H9 (cell line): ENCODE measurements around the gene CCND2. TPM values are rescaled to one million over a fixed set of nuclear protein-coding genes. Genes with fewer than 3 reads are reported as not detected.
A peak's percentile ranks its signal among the peaks of the same experiment; 100 is the strongest.

Experiments
- DNase-seq: peaks from one replicate; pipeline ENCODE4 v3.0.0-alpha.2; 2017
- H2AFZ ChIP-seq: one replicate; pipeline ENCODE4 v1.6.1; 2013; ENCODE audit warnings: mild to moderate bottlenecking, low read length, control low read depth, moderate library complexity
- H2AK5ac ChIP-seq: 2 replicates; pipeline ENCODE4 v1.6.1; 2013; ENCODE audit warnings: low read length, control low read depth, mixed read lengths; ENCODE audit not compliant: insufficient read length
- H2BK120ac ChIP-seq: one replicate; pipeline ENCODE4 v1.6.1; 2013; ENCODE audit warnings: low read depth, mild to moderate bottlenecking, low read length, control low read depth, inconsistent platforms; ENCODE audit not compliant: poor library complexity, severe bottlenecking
- H2BK12ac ChIP-seq: 2 replicates; pipeline ENCODE4 v1.6.1; 2013; ENCODE audit warnings: low read length, control low read depth, mixed read lengths, low read depth; ENCODE audit not compliant: insufficient read length
- H2BK15ac ChIP-seq: 2 replicates; pipeline ENCODE4 v1.6.1; 2013; ENCODE audit warnings: low read depth, low read length, control low read depth
- H2BK20ac ChIP-seq: one replicate; pipeline ENCODE4 v1.6.1; 2013; ENCODE audit warnings: low read depth, mild to moderate bottlenecking, low read length, control low read depth, inconsistent platforms; ENCODE audit not compliant: poor library complexity, severe bottlenecking
- H2BK5ac ChIP-seq: 2 replicates; pipeline ENCODE4 v1.6.1; 2013; ENCODE audit warnings: low read length, control low read depth, mixed read lengths; ENCODE audit not compliant: insufficient read length
- H3K14ac ChIP-seq: 2 replicates; pipeline ENCODE4 v1.6.1; 2013; ENCODE audit warnings: low read length, control low read depth; ENCODE audit not compliant: insufficient read depth
- H3K18ac ChIP-seq: 2 replicates; pipeline ENCODE4 v1.6.1; 2013; ENCODE audit warnings: low read depth, mild to moderate bottlenecking, mixed read lengths, low read length, control low read depth; ENCODE audit not compliant: insufficient read length
- H3K23ac ChIP-seq: 2 replicates; pipeline ENCODE4 v1.6.1; 2013; ENCODE audit warnings: low read length, control low read depth, mixed read lengths, low read depth; ENCODE audit not compliant: insufficient read length
- H3K23me2 ChIP-seq: 2 replicates; pipeline ENCODE4 v1.6.1; 2013; ENCODE audit warnings: low read depth, mild to moderate bottlenecking, mixed read lengths, low read length, control low read depth; ENCODE audit not compliant: insufficient read length, poor library complexity, severe bottlenecking
- H3K27ac ChIP-seq: 2 replicates; pipeline ENCODE4 v1.5.1; 2013; ENCODE audit warnings: low read length, control low read depth, mixed read lengths, low read depth; ENCODE audit not compliant: insufficient read length
- H3K27me3 ChIP-seq: 2 replicates; pipeline ENCODE4 v1.6.1; 2013; ENCODE audit warnings: low read length, control low read depth, inconsistent platforms; ENCODE audit not compliant: insufficient read depth
- H3K4ac ChIP-seq: 2 replicates; pipeline ENCODE4 v1.6.1; 2013; ENCODE audit warnings: low read depth, mild to moderate bottlenecking, control low read depth, inconsistent platforms, low read length, moderate library complexity
- H3K4me1 ChIP-seq: 2 replicates; pipeline ENCODE4 v1.6.1; 2013; ENCODE audit warnings: low read length, control low read depth, inconsistent platforms; ENCODE audit not compliant: insufficient read depth
- H3K4me2 ChIP-seq: 2 replicates; pipeline ENCODE4 v1.6.1; 2013; ENCODE audit warnings: low read length, control low read depth, mixed read lengths; ENCODE audit not compliant: insufficient read length, insufficient read depth
- H3K56ac ChIP-seq: 2 replicates; pipeline ENCODE4 v1.6.1; 2013; ENCODE audit warnings: low read depth, mild to moderate bottlenecking, mixed read lengths, low read length, control low read depth; ENCODE audit not compliant: insufficient read length
- H3K79me1 ChIP-seq: 2 replicates; pipeline ENCODE4 v1.6.1; 2013; ENCODE audit warnings: low read depth, mild to moderate bottlenecking, moderate library complexity, low read length, control low read depth, inconsistent platforms; ENCODE audit not compliant: insufficient read depth, poor library complexity, severe bottlenecking
- H3K79me2 ChIP-seq: 2 replicates; pipeline ENCODE4 v1.6.1; 2013; ENCODE audit warnings: low read length, control low read depth, inconsistent platforms; ENCODE audit not compliant: insufficient read depth
- H3K9ac ChIP-seq: 2 replicates; pipeline ENCODE4 v1.6.1; 2013; ENCODE audit warnings: low read length, control low read depth, mixed read lengths; ENCODE audit not compliant: insufficient read length; ENCODE audit errors: extremely low read depth
- H3K9me3 ChIP-seq: one replicate; pipeline ENCODE4 v1.6.1; 2013; ENCODE audit warnings: low read depth, low read length, inconsistent platforms; ENCODE audit not compliant: control insufficient read depth
- H3T11ph ChIP-seq: one replicate; pipeline ENCODE4 v1.6.1; 2013; ENCODE audit warnings: mild to moderate bottlenecking, low read length, control low read depth, inconsistent platforms
- H4K20me1 ChIP-seq: one replicate; pipeline ENCODE4 v1.6.1; 2013; ENCODE audit not compliant: control insufficient read depth, insufficient read length, insufficient read depth
- H4K5ac ChIP-seq: 2 replicates; pipeline ENCODE4 v1.6.1; 2013; ENCODE audit warnings: low read depth, mild to moderate bottlenecking, mixed read lengths, low read length, control low read depth; ENCODE audit not compliant: insufficient read length
- H4K8ac ChIP-seq: replicated peaks from 2 replicates; pipeline ENCODE4 v1.6.1; 2013; ENCODE audit warnings: low read length, control low read depth, mixed read lengths, low read depth; ENCODE audit not compliant: insufficient read length
- H4K91ac ChIP-seq: 2 replicates; pipeline ENCODE4 v1.6.1; 2013; ENCODE audit warnings: low read depth, mild to moderate bottlenecking, moderate library complexity, mixed read lengths, low read length, control low read depth; ENCODE audit not compliant: insufficient read length
- H3K27ac Mint-ChIP-seq, 3 experiments: 2 replicates in 2 of 3; 3 replicates in 1 of 3; pipeline ENCODE4 v1.8.0; 2020 to 2021; ENCODE audit warnings: mixed read lengths in 3 of 3, mild to moderate bottlenecking in 1 of 3, moderate library complexity in 1 of 3
- H3K27me3 Mint-ChIP-seq: 2 replicates; pipeline ENCODE4 v1.8.0; 2021; ENCODE audit warnings: low read depth, mild to moderate bottlenecking, moderate library complexity, mixed read lengths
- H3K36me3 Mint-ChIP-seq, 3 experiments: 2 replicates in 2 of 3; 3 replicates in 1 of 3; pipeline ENCODE4 v1.8.0; 2020 to 2021; ENCODE audit warnings: low read depth in 3 of 3, mixed read lengths in 3 of 3; ENCODE audit not compliant: insufficient read depth in 1 of 3
- H3K4me1 Mint-ChIP-seq, 2 experiments: 2 replicates each; pipeline ENCODE4 v1.8.0; 2020; ENCODE audit warnings: mixed read lengths in 2 of 2
- H3K4me3 Mint-ChIP-seq, 2 experiments: 2 replicates in 1 of 2; 3 replicates in 1 of 2; pipeline ENCODE4 v1.8.0; 2020 to 2021; ENCODE audit warnings: mild to moderate bottlenecking in 2 of 2, mixed read lengths in 2 of 2, moderate library complexity in 1 of 2
- H3K9me3 Mint-ChIP-seq, 2 experiments: 2 replicates in 1 of 2; 3 replicates in 1 of 2; pipeline ENCODE4 v1.8.0; 2020; ENCODE audit warnings: mild to moderate bottlenecking in 2 of 2, mixed read lengths in 2 of 2, moderate library complexity in 1 of 2
- WGBS: extraction: QIAGEN DNeasy Blood & Tissue Kit; methylation state at CpG from one replicate; pipeline ENCODE4 v1.1.7; 2013; ENCODE audit warnings: missing lambda C conversion rate, low lambda C conversion rate, mixed read lengths; ENCODE audit not compliant: insufficient read length; ENCODE audit errors: extremely low coverage; 5-methylcytosine and 5-hydroxymethylcytosine counted together
- total RNA-seq: library from RNA; stranded (reverse); gene quantifications from 2 replicates; pipeline ENCODE4 v1.2.1, GENCODE V29; 2021
- TF ChIP-seq, protein P1 (sequence below): fragments of 200-600 bp; sonication (generic); conservative IDR thresholded peaks from 3 replicates; pipeline ENCODE4 v1.8.0; 2021; ENCODE audit warnings: antibody characterized with exemption, mild to moderate bottlenecking

Gene CCND2
- total RNA-seq, 1 experiment from 2014 or later, result 104 TPM

DNA sequence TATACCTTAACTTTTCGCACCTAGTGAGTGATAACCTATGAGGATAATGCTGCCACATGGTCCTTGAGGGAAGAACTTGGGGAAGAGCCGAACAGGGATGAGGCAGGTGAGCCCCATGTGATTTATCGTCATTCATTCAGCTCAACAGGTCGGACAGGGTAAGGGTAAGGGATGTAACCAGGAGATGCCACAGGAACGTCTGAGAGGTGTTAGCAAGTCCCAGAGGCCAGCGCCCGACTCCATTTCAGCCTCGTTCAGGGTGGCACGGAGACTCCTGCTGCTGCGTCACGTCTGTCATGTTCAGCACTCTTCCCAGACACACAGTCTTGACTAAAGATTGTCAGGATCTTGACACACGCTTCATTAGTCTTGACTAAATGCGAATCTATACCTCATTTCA lies 24.1 kb downstream of the CCND2 start:
- H4K8ac ChIP-seq, result no peak overlapping the region
- H3K4ac ChIP-seq, result no peak overlapping the region
- H3K14ac ChIP-seq, result no peak overlapping the region
- H2BK15ac ChIP-seq, result no peak overlapping the region
- TF ChIP-seq, protein P1, sequence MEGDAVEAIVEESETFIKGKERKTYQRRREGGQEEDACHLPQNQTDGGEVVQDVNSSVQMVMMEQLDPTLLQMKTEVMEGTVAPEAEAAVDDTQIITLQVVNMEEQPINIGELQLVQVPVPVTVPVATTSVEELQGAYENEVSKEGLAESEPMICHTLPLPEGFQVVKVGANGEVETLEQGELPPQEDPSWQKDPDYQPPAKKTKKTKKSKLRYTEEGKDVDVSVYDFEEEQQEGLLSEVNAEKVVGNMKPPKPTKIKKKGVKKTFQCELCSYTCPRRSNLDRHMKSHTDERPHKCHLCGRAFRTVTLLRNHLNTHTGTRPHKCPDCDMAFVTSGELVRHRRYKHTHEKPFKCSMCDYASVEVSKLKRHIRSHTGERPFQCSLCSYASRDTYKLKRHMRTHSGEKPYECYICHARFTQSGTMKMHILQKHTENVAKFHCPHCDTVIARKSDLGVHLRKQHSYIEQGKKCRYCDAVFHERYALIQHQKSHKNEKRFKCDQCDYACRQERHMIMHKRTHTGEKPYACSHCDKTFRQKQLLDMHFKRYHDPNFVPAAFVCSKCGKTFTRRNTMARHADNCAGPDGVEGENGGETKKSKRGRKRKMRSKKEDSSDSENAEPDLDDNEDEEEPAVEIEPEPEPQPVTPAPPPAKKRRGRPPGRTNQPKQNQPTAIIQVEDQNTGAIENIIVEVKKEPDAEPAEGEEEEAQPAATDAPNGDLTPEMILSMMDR, result no peak
- peaks cover 7% of the 10 kb centered on the region for H3K79me1 ChIP-seq
- no peak overlapping the region for H2BK120ac ChIP-seq
- peaks cover 3% of the 10 kb centered on the region for H3K79me2 ChIP-seq
- no peak overlapping the region for H2AFZ ChIP-seq
- H3T11ph ChIP-seq, result no peak overlapping the region
- no peak overlapping the region for H4K91ac ChIP-seq
- H3K18ac ChIP-seq, result no peak overlapping the region
- H3K4me1 ChIP-seq, result no peaks in the 10 kb centered on the region
- Mint-ChIP-seq H3K9me3 (no peaks in the 10 kb centered on the region), H3K27me3 (no peaks in the 10 kb centered on the region), H3K4me3 (no peak overlapping the region), H3K36me3 (peaks cover 69 to 90% (median 74%) of the 10 kb centered on the region in 3 experiments), H3K27ac (peak overlapping the region in 1 of 3 experiments; percentile 85; a peak in 1 of 7 replicates), H3K4me1 (peaks cover 17 to 18% of the 10 kb centered on the region in 2 experiments)
- no peak overlapping the region for H2BK12ac ChIP-seq
- no peak overlapping the region for H3K4me2 ChIP-seq
- H2BK20ac ChIP-seq, result no peak overlapping the region
- no peaks in the 10 kb centered on the region for H3K23me2 ChIP-seq
- no peak overlapping the region for H3K23ac ChIP-seq
- H3K27me3 ChIP-seq, result no peaks in the 10 kb centered on the region
- no peak overlapping the region for H3K9ac ChIP-seq
- H2BK5ac ChIP-seq, result no peak overlapping the region
- no peak overlapping the region for H3K56ac ChIP-seq
- H3K27ac ChIP-seq, result no peak overlapping the region
- H3K9me3 ChIP-seq, result no peaks in the 10 kb centered on the region
- H4K5ac ChIP-seq, result no peak overlapping the region
- no peak for DNase-seq
- WGBS, result no CpG with 5 or more reads among the region's 13 CpGs
- no peak overlapping the region for H2AK5ac ChIP-seq
- H4K20me1 ChIP-seq, result no peaks in the 10 kb centered on the region
